Stimulated activated CD4-positive, alpha-beta T cell treated with anti-CD3 and anti-CD28 coated beads, Interleukin-2, amount 100 ng/mL, for 4 hours (primary cell): ENCODE data around the gene DNMT1.

ENCODE experiments used
- DNase-seq: peaks from one replicate; pipeline ENCODE4 v3.0.0-alpha.2; 2020; ENCODE audit warnings: low read depth

The DNMT1 gene

GRCh38 chr19:10113964-10114650 is 80.6 kb downstream of the DNMT1 start:
- no peak for DNase-seq

GRCh38 chr19:10113592-10113963 is 81.2 kb downstream of the DNMT1 start:
- no peak for DNase-seq

DNA sequence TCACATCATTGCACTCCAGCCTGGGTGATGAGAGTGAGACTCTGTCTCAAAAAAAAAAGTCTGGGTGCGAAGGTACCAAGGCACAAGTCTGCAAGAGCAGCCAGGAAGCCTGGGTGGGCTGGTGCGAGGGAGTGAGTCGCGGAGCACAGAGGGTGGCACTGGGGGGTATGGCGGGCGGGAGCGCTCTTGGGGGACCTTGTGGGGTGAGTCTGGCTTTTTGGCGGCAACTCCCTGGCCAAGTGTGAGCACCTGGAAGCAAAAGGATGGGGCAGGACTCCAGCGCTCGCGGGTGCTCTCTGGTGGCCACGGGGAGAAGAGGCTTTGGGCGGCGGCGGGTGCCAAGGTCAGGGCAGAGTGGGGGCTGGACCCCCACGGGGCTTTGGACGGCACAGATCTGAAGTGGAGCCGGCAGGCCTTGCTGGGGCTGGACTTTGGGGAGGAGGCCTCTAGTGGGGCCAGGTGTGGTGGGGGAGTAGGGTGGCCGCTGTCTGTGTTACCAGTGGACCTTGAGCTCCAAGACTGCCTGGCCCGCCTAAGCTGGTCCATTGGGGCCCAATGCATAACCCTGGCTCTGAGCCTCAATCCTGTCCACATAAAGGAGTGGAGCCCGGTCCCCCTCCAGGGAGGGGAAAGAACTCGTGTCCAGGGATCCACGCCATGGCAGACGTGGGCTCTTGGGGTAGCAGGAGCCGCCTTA is 81.7 kb downstream of the DNMT1 start:
- peak; percentile 52 for DNase-seq

GRCh38 chr19:10112037-10112761 is 82.6 kb downstream of the DNMT1 start:
- DNase-seq = no peak

DNA sequence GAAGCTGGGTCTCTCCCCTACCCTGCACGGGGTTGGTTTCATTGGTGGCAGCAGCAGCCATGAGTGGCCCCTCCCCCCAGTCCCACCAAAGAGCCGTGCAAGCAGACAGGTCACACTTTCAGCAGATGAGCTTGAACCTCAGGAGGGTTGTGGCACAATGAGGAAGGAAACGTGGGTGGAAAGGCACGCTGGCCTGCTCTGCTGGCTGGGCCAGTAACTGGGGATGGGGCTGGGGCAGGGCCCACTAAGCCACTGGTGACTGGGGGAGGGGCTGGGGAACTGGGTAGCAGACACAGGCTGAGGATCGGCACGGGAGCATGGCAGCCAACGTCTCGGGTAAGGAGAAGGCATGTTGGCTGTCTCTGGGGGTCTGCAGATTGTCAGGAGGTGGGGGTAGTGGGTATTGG is 83.3 kb downstream of the DNMT1 start, which contains the start of gene P2RY11:
Gene P2RY11 (plus strand): TSS at position 289 of the 407 bp plus-strand sequence. CDS start 29 bp downstream, at position 318.
- DNase-seq = no peak

DNA sequence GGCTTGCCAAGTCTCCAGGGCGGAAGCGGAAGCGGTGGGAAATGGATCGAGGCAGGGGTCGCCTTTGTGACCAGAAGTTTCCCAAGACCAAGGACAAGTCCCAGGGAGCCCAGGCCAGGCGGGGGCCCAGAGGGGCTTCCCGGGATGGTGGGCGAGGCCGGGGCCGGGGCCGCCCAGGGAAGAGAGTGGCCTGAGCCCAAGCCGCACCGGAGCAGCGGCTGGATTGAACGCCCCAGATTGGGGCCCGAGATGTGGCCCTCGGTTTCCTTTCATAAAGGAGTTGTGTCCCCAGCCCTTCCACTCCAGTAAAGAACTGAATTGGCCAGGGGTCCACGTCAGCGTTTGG is 83.8 kb downstream of the DNMT1 start:
- DNase-seq = no peak

- DNase-seq = no peak
Measured at GRCh38 chr19:10110076-10110971, 84.4 kb downstream of the DNMT1 start.

- DNase-seq = no peak
Measured at GRCh38 chr19:10109528-10109927, 85.2 kb downstream of the DNMT1 start.

DNA sequence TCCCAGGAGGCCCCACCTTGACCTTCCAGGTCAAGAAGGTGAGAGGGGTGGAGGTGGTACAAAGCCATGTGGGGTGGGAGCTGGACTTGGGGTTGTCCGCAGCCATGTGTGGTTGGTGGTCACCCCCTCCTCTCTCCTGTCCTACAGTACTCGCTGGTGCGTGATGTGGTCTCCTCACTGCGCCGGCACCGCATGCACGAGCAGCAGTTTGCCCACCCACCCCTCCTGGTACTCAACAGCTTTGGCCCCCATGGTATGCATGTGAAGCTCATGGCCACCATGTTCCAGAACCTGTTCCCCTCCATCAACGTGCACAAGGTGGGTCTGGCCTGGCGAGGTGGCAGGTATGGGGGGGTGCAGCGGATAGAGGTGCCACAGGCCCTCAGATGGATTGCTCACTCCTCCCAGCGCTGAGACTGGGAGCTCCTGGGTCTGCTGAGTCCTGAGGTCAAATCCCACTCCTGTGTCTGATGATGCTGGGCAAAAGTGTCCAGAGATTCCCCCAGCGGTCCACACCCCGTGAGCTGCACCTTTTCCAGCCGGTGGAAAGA is 86.9 kb downstream of the DNMT1 start:
- no peak for DNase-seq

DNA sequence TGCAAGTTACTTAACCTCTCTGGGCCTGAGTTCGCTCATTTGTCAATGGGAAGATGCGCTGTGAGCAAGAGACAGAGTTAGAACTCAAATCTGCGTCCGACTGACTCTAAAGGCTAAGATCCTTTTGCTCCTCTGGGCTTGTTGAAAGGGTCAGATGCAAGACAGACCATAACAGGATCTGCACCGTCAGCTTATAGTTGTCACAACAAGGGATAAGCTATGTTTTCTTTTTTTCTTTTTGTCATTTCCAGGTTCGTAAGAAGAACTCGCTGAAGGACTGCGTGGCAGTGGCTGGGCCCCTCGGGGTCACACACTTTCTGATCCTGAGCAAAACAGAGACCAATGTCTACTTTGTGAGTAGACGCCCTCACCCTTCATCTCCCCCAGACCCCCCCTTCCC is 87.5 kb downstream of the DNMT1 start:
- DNase-seq = no peak

GRCh38 chr19:10106100-10106936 is 88.4 kb downstream of the DNMT1 start, which contains the start of gene PPAN:
Gene PPAN (plus strand): TSS chr19:10106362. CDS start chr19:10106395, 33 bp downstream.
- DNase-seq = peak; percentile 95

DNA sequence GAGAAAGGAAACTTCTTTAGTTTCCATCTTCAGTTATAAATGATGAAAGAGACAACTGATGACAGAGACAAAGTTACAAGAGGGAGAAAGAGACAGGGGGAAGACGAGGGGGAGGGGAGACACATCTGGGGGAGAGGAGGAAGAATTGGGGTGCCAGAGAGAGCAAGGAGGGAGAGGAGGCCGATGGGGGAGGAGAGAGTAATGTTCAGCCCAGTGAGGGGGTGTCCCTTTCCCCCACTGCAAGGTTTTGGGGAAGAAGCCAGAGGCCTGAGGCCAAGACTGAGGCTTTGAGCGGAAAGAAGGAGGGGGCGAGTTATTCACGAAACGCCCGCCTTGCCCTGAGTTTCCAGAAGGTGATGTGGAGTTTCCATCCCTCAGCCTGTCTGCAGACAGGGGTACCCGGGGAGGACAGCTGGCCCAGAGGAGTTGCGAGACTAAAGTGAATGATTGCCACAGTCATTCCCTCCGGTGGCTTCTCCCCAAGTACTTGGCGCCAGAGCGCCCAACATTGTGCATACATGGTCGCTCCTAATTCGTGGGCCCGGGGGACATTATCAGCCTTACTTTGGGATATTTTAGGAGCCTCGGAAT is 89.1 kb downstream of the DNMT1 start:
- DNase-seq = peak; percentile 86

- DNase-seq = peak; percentile 64
Measured at GRCh38 chr19:10104665-10105508, 89.9 kb downstream of the DNMT1 start.

DNA sequence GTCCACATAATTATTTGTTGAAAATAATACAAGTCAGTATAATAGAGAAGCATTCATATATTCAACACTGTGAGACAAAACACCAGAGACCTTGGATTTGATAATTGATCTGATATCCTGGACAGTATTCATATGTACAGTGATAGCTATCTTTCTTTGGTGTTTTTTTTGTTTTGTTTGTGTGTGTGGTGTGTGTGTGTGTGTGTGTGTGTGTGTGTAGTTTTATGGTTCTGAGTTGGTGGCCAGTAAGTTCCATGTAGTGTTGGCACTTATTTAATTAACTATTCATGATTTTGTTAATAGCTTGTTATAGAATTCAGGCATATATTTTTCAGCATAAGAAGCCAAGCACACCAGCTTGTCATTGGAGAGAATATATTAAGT is 90.6 kb downstream of the DNMT1 start:
- DNase-seq = no peak

- DNase-seq = no peak
Measured at GRCh38 chr19:10102787-10103236, 91.9 kb downstream of the DNMT1 start.

DNA sequence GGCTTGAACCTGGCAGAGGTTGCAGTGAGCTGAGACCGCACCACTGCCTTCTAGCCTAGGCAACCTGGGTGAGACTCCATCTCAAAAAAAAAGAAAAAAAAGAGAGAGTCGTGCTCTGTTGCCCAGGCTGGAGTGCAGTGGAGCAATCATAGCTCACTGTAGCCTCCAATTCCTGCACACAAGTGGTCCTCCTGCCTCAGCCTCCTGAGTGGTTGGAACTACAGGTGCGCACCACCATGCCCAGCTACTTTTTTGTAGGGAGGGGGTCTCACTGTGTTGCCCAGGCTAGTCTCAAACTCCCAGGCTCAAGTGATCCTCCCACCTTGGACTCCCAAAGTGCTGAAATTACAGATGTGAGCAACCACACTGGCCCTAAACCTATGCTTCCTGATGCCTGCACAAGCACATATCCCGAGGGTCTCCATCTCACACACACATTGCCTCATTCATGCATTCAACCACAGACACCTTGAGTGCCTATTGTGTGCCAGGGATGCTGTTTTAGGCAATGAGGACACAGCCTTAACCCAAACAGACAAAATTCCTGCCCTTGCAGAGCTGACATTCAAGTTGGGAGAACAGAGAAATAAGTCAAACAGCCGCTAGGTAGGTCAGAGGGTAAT is 94.5 kb downstream of the DNMT1 start:
- DNase-seq = no peak

- no peak for DNase-seq
Measured at GRCh38 chr19:10096615-10096963, 98.2 kb downstream of the DNMT1 start.

GRCh38 chr19:10095948-10096614 is 98.7 kb downstream of the DNMT1 start:
- DNase-seq = peak; percentile 86

DNA sequence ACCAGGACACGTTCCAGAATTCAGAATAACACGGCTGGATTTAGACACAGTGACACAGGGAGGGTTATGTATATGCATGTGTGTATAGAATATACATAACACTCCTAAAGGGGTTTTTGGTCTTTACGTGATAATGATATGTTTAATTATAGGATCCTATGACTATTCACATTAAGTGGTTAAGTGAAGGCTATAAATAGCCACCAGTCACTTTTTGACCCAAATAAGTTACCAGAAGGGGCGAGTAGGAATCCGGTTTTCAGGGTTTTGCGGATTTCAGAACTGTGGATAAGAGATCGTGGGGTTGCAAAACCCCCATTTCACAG is 99.2 kb downstream of the DNMT1 start:
- DNase-seq = no peak
